GM18499 (cell line): ENCODE measurements around the gene KIAA0753.
"Not testable (repeated sequence)": the region's sequence is repeated elsewhere in the genome, so short reads cannot be mapped to it uniquely, and the experiment has no call there.

ENCODE experiments used
- ATAC-seq: cut with Tn5 transposase; IDR thresholded peaks from one replicate; pipeline ENCODE4 v1.9.1; 2021; ENCODE audit warnings: moderate number of reproducible peaks; ENCODE audit not compliant: insufficient read depth, unreplicated experiment

Gene KIAA0753

DNA sequence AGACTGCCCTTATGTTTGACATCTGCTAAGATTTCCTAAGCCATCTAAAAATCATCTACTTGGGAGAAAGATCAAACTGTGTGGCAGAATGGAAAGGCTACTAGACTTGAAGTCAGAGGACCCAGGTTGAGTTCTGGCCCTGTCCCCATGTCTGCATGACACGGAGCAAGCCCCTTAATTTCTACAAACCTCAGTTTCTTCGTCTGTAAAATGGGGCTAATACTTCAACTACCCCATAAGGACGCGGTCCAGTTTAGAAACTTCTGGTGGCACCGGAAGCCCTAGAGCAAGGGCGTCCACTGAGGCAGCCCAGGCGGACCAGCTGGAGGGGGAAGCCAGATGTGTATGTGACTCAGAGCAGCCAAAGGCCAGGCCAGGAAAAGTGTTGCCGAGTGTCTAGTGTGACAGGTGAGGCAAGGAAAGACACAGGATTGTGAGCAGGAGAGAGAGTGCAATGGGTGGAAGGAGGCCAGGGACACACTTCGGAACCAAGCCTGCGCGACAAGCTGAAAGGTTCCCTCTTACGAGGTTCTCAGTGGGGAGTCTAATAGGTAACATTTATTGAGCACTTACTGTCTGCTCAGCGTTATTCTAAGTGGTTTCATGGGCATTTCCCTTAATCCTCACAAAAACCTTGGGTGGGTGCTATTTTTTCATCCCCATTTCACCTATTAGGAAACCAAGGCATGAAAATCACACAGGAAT lies 66.4 kb downstream of the KIAA0753 start:
- ATAC-seq, result no peak

DNA sequence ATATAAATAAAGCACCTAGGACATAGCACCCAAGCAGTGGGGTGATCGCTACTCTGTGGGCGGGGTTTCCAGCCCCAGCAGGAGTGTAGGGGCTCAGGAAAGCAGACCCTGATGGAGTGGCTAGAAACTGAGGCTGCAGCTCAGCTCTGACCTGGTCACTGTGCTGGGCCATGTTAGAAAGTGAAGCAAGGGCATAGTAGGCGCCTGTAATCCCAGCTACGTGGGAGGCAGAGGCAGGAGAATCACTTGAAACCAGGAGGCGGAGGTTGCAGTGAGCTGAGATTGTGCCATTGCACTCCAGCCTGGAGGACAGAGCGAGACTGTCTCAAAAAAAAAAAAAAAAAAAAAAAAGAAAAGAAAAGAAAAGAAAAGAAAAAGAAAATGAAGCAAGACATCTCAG lies 67.0 kb downstream of the KIAA0753 start:
- ATAC-seq, result not testable (repeated sequence)

DNA sequence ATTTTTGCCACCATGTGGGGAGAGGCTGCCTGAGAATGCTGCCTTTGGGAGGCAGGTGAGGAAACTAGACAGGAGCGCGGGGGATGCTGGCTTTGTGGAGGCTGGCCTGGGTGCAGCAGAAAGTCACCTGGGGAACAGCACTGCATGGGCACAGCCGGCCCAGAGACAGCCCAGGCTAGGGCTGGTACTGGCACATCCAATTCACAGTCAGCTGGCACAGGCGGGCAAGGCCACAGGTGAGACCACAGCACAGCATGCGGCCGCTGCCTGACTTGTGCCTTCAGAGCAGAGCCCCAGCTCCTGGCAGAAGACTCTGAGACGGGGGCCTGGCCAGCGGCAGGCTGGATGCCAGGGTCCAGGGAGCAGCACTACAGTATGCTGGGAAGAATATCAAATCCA lies 67.5 kb downstream of the KIAA0753 start:
- no peak for ATAC-seq

DNA sequence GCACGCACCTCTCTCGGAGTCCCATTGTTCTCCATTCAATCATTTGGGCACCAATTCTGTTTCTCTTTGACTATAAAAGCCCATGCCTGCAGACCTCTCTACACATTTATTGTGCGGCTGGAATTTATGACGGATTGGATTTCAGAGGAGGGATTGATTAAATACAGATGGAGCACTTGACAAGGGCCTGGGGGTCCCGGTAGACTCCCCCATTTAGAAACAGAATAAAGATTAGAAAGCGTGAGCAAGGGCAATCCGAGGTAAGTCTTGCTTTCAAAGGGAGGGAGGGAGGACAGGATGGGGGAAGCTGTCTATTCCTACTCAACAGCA lies 69.1 kb downstream of the KIAA0753 start:
- no peak for ATAC-seq

DNA sequence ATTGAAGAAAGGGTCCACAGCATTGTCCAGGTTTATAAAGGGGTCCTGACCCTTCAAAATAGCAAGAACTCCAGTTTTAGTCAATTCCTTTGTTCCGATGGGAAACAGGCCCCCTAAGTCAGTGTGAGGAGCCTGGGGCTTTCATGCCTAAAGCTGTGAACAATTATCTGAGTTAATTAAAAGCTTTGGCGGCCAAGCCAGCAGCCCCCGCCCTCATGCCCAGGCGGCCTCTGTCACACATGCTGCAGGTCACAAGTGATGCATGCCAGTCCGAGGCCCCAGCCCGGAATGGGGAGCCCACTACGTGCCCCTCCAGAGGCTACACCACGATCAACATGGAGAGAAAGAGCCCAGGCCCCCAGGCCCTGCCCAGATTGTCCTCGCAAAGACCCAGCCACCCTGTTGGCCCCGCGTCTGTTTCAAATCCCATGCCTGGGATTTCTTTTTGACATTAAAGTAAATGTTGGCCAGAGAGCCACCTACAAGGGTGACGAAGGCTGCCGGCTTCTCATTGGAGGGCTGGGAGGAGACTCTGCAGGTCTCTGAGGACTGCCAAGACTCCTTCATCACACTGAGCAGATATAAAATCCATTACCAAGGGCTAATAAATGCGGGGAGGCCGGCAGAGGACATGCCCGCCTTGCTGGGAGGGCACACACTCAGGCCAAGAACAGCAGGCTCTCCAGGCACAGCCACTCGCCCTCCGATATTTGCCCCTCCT lies 69.6 kb downstream of the KIAA0753 start:
- no peak for ATAC-seq

DNA sequence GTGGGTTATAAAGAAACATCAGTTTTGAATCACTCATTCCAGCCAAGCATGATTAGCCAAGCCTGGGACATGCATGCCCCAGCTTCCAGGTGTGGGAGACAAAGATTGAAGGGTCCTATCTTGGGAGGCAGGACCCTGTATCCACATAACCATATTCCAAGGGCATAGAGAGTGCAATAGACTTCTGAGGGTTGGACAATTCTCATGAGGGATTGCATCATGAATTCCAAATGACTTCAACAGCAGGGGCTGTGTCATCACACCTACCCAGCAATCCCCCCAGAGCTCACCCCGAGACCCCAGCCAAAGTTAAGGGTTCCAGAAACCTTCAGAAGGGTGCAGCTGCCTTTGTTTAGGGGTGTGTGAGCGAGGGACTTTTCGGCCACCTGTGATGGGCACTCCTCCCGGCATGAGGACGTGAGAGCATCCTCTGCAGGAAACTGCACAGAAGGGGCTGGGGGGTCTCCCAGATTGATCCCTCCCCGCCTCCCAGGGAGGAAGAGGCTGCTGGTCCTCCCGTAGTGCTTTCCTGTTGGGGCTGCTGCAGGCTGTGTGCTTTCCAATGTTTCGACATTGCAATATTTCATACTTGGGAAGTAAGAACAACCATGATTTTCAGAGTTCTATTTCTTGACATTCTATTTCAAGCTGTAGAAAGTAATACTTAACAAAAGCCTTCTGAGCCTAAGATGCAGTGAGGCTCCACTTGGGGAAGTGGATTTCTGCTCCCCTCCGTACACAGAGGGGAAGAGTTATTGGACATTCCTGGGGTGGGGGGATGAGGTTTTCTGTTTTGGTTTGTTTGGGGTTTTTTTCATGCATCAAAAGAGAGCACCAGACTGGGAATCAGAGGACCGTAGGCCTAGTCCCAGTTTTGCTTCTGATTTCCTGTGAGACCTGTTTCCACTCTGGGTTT lies 70.9 kb downstream of the KIAA0753 start:
- no peak for ATAC-seq

DNA sequence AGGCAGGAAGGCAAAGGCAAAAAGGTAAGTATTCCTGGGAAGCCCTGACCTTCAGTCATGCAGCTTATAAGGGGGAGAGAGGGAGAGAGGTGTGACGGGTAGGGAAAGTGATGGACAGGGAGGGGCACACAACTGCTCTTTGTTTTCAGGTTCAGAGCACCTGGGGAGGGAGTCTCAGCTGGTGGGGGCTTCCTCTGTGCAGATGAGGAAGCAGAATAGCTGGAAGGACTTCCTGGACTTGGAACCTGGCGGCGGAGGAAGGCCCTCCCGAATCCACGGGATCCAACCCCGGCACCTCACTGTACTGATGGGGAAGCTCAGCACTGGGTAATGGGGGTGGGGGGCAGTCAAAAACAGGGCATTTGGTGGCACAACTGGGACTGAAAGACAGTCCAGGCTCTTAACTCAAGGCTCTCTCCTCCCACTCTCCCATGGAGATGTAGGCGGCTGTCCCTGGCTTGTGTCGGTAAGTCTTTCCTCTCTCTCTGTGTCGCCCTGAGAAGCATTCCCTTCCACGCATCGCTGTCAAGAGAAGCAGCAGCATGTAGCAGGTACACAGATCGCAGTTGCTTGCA lies 72.2 kb downstream of the KIAA0753 start:
- ATAC-seq, result no peak

DNA sequence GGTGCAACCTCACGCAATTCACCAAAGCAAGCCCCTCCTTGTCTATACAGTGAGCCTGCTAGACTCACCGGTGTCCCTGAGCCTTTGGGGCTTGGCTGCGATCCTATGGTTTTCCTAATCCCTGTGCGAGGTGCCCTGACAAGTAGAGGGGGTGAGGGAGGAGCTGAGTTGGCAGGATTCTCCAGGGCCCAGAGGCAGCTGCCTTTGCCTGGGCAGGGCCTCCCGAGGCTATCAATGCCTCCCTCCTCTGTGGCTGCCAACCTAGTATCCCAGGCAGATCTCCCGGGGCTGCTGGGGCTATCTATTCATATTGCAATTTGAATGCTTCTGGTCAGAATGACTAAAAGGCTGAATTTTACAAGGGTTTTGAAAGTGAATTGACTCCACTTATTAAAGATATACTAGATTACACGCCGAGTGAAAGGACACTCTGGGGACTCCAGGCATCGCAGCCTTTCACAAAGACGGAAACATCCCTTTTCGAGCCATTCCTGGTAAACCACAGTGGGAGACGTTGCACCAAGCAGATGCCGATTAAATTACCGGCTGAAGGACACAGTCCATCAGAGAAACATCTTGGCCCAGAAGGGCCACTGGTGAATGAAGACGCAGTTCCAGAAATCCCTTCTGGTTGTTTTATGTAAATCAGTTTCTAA lies 72.9 kb downstream of the KIAA0753 start:
- no peak for ATAC-seq

DNA sequence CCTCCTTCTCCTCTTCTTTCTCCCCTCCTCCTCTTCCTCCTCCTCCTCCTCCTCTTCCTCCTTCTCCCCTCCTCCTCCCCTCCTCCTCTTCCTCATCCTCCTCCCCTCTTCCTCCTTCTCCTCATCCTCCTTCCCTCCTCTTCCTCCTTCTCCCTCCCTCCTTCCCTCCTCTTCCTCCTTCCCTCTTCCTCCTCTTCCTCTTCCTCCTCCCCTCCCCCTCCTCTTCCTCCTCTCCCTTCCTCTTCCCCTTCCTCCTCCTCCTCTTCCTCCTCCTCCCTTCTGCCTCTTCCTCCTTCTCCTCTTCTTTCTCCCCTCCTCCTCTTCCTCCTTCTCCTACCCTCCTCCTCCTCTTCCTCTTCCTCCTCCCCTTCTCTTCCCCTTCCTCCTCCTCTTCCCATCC lies 79.1 kb downstream of the KIAA0753 start:
- no peak for ATAC-seq

DNA sequence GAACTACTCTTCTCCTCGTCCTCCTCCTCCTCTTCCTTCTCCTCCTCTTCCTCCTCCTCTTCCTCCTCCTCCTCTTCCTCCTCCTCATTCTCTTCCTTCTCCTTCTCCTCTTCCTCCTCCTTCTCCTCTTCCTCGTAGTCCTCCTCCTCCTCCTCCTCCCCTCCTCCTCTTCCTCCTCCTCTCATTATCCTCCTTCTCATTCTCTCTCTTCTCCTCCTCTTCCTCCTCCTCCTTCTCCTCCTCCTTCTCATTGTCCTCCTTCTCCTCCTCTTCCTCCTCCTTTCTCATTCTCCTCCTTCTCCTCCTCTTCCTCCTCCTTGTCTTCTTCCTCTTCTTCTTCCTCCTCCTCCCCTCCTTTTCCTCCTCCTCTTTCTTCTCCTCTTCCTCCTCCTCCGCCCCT lies 80.0 kb downstream of the KIAA0753 start:
- no peak for ATAC-seq

DNA sequence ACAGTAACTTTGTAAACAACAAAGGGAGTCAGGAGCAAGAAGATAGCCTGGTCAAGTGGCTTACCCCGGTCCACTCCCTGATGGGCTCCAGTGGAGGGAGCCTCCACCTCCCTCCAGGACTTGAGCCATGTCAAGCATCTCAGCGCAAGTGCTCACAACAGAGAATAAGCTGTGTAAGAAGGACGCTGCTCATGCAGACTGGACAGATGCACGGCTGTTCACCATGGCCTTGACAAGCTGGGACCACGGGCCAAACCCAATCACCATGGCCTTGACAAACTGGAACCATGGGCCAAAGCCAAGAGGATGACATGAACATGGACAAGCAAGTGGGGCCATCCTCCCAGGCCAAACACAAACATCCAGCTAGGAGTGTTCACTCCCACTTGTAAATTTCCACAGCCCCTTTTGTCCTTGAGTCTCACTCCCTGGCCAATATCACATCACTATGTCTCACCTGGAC lies 80.7 kb downstream of the KIAA0753 start:
- no peak for ATAC-seq

DNA sequence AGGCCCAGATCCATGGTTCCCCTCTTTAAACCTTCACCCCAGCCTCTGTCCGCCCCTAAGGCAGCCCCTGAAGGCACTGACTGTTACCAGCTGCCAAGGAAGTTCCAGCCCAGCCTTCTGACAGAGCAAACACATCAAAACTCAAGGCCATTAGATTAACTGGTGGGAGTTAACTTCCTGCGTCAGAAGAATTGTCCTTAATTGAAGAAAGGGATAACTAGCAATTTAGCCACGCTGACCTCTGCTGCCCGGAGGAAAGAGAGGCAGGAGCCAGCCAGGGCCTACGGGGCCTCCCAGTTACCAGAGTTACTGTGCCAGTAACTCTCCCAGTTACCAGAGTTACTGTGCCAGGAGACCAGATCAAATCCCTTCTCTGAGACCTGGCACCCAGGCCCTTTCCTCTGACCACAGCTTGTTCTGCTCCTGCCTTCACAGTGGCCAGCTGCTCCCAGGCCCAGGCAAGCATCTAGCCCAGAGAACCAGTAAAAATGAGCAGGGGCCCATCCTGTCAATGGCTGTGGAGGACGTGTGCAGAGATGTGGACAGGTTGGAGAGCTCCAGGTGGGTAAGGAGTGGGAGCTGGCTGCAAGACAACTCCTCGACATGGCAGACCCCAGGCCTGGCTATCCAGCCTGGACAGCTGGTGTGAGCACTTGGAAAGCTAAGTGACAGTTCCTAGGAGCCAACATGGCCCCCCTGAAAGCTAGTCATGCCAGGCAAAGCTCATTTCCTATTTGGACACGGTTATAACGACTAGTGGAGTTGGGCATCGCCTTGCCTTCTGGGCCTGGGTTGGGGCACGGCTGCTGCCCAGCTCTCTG lies 81.4 kb downstream of the KIAA0753 start:
- no peak for ATAC-seq

DNA sequence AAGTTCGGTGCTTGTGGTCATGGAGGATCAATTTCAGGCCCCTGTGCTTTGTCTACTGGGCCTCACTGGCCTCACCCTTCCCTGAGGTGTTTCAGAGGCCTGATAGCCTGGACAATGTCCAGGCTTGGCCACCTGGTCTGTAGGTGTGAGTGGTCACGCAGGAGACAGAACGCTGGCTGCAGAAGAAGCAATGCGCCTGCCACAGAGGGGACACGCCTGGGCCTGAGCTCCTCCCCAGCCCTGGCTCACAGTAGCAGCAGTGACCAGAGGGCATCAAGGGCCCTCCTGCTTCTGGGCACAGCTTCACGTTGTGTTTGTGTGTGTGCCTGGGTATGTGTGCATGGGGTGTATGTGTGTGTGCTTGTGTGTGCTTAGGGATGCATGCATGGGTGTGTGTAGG lies 82.2 kb downstream of the KIAA0753 start:
- no peak for ATAC-seq

DNA sequence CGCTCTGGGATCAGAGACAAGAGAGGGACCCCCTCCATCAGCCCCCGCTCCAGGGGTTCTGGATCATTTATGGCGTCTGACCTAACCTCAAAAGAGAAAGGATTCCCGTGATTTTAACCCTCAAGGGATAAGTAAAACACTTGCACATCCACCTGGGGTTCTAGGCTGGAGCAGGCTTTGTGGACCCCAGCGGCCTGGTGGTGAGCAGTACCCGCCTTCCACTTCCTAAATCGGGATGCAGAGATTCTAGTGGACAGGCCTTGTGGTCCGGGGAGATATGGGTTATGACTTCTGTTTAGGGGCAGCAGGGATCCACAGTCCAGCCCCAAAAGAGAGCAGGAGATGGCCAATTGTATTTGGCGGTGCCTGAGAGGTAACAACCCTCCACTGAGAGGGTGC lies 83.5 kb downstream of the KIAA0753 start:
- ATAC-seq, result no peak

DNA sequence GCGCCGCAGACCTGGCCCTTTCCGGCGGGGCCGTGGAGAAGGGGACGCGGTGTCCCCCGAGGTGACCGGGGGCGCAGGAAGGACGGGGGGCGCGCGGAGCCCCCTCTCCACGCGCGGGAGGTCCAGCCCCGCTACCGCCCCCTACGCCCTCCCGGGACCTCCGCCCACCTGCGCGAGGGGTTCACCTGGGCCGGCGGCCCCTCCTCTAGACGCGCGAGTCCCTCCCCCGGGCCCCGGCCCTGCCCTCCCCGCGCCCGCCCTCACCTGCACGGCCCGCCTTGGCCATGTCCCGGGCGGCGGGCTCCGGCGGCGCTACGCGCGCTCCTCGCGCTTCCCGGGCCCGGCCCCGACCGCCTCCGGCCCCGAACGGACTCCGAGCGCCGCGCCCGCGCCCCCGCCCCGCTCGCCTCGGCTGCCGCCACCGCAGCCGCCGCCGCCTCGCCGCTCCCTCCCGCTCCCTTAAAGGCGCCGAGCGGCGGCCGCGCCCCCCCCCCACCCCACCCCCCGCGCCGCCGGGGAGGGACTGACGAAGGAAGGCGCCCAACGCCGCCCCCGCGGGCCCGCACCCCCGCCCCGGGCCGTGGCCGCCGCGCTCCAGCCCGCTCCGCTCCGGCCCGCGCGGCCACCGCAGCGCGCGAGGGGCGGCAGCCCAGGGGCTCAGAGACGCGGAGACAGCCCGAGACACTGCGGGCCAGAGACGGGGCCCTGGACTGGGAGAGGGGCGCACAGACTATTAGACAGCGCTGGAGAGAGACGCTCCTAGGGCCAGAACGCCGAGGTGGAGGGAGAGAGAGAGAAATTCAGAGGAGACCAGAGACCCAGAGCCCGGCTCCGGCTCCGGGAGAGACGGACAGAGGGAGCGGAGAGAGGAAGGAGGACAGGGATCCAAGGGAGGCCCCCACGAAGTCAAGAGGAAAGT lies 84.1 kb downstream of the KIAA0753 start, which contains the start of gene PITPNM3:
Gene PITPNM3 (minus strand): TSS at position 435 of the 919 bp plus-strand sequence. CDS start 149 bp downstream, at position 286.
- ATAC-seq, result no peak

DNA sequence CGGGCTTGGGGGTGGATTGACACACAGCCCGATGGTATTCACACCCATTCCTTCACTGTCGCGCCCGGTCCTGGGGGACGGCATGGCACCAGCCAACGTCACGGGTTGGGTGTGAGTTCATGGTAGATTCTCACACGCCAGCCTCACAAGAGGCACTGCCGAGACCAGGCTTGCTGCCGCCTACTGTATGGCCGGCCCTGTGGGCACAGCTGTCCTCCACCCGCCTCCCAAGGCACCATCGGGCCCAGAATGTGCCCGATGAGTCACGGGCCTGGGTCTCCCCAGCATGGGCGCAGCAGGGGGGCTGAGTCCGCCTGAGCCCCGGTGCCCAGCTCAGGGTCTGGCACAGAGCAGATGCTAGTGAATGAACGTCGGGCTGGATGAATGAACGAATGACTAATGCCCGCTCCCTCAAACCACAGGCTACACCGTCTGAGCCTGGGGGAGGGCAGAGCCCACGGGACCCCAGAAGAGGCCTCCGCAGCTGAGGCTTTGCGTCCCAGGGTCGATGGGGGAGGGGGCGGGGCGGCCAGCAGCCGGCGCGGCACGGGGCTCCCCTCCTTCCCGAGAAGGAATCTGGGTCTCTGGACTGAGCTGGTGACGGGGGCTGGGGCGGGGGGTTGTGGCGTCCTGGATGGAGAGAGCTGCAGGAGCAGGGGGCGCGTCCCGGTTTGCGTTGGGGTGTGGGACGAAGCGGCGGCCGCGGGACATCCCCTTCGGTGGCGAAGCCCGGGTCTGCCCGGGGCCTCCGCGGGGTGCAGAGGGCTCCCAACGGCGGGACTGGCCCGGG lies 85.0 kb downstream of the KIAA0753 start:
- no peak for ATAC-seq

DNA sequence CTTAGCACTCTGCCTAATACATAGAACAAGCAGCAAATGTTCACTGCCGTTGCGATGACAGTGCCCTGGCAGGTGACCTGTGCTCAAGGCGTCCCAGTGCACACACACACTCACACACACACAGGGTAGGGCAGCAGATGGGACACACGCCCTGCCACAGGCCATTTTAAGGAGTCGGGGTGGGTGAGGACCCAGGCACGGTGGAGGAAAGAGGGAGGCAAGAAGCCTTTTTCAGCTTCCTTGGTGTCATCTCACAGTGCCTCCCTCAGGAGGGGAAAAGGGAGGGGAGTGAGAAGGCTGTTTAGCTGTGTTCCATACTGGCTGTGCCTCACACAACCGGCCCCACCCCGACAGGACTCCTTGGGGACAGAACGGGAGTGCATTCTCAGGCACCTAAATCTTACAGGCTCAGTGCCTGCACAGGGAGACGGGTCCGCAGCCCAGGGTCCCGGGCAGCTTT lies 85.6 kb downstream of the KIAA0753 start:
- no peak for ATAC-seq
